ENCODE results near the gene GLDN.

GLDN gene

GRCh38 chr15:51380999-51381806 lies 39.7 kb downstream of the GLDN start:
- Histone ChIP-seq H3K27ac (no peak overlapping the region), H3K4me3 (no peak overlapping the region), H4K20me1 (no peaks in the 10 kb centered on the region), H3K27me3 (no peaks in the 10 kb centered on the region), H3K4me2 (no peak overlapping the region), H3K36me3 (no peaks in the 10 kb centered on the region), H3K9ac (no peak overlapping the region), H3K4me1 (no peaks in the 10 kb centered on the region), H3K9me3 (no peaks in the 10 kb centered on the region)
- no peak for TF ChIP-seq Cebpa-rat (IDR thresholded peaks at IDR 0.05)

GRCh38 chr15:51382787-51383186 lies 41.3 kb downstream of the GLDN start:
- no peak overlapping the region for H3K4me2 ChIP-seq
- H3K4me1 ChIP-seq, result no peaks in the 10 kb centered on the region

GRCh38 chr15:51386029-51386428 lies 44.6 kb downstream of the GLDN start:
- Histone ChIP-seq H4K20me1 (no peaks in the 10 kb centered on the region), H3K27ac (no peak overlapping the region), H3K9me3 (no peaks in the 10 kb centered on the region), H3K27me3 (no peaks in the 10 kb centered on the region), H3K9ac (no peak overlapping the region), H3K4me1 (no peaks in the 10 kb centered on the region), H3K4me2 (no peak overlapping the region), H3K4me3 (no peak overlapping the region), H3K36me3 (no peaks in the 10 kb centered on the region)
- TF ChIP-seq Cebpa-rat (IDR thresholded peaks at IDR 0.05), result no peak

More at GRCh38 chr15:51382787-51383186, 41.3 kb downstream of the GLDN start:
- no peak for TF ChIP-seq Cebpa-rat (IDR thresholded peaks at IDR 0.05)
- Histone ChIP-seq H3K9ac (no peak overlapping the region), H3K27me3 (no peaks in the 10 kb centered on the region), H3K4me3 (no peak overlapping the region), H3K36me3 (no peaks in the 10 kb centered on the region), H3K9me3 (no peaks in the 10 kb centered on the region), H4K20me1 (no peaks in the 10 kb centered on the region), H3K27ac (no peak overlapping the region)

- Histone ChIP-seq H3K4me2 (no peak overlapping the region), H3K27ac (no peak overlapping the region), H3K27me3 (no peaks in the 10 kb centered on the region), H4K20me1 (no peaks in the 10 kb centered on the region), H3K4me3 (no peak overlapping the region), H3K4me1 (no peaks in the 10 kb centered on the region), H3K36me3 (no peaks in the 10 kb centered on the region), H3K9ac (no peak overlapping the region), H3K9me3 (no peaks in the 10 kb centered on the region)
- no peak for TF ChIP-seq Cebpa-rat (IDR thresholded peaks at IDR 0.05)
Observed at GRCh38 chr15:51386486-51386885, 45.0 kb downstream of the GLDN start.

GRCh38 chr15:51386960-51387698 lies 45.7 kb downstream of the GLDN start:
- no peaks in the 10 kb centered on the region for H4K20me1 ChIP-seq
- H3K9me3 ChIP-seq, result no peaks in the 10 kb centered on the region
- no peaks in the 10 kb centered on the region for H3K36me3 ChIP-seq
- H3K4me2 ChIP-seq, result no peak overlapping the region
- no peak overlapping the region for H3K9ac ChIP-seq
- no peak overlapping the region for H3K27ac ChIP-seq
- no peaks in the 10 kb centered on the region for H3K4me1 ChIP-seq
- no peaks in the 10 kb centered on the region for H3K27me3 ChIP-seq
- no peak for TF ChIP-seq Cebpa-rat (IDR thresholded peaks at IDR 0.05)
- H3K4me3 ChIP-seq, result no peak overlapping the region

- Histone ChIP-seq H3K9me3 (no peaks in the 10 kb centered on the region), H3K4me2 (no peak overlapping the region), H3K4me3 (no peak overlapping the region), H3K27ac (no peak overlapping the region), H3K36me3 (no peaks in the 10 kb centered on the region), H4K20me1 (no peaks in the 10 kb centered on the region), H3K9ac (no peak overlapping the region), H3K4me1 (no peaks in the 10 kb centered on the region), H3K27me3 (no peaks in the 10 kb centered on the region)
- TF ChIP-seq Cebpa-rat (IDR thresholded peaks at IDR 0.05), result no peak
Observed at GRCh38 chr15:51387699-51388041, 46.2 kb downstream of the GLDN start.

GRCh38 chr15:51388726-51389125 lies 47.3 kb downstream of the GLDN start:
- no peak overlapping the region for H3K4me3 ChIP-seq
- no peak for TF ChIP-seq Cebpa-rat (IDR thresholded peaks at IDR 0.05)
- no peak overlapping the region for H3K4me2 ChIP-seq
- no peaks in the 10 kb centered on the region for H3K4me1 ChIP-seq
- no peak overlapping the region for H3K27ac ChIP-seq
- no peaks in the 10 kb centered on the region for H3K36me3 ChIP-seq
- H4K20me1 ChIP-seq, result no peaks in the 10 kb centered on the region
- H3K9ac ChIP-seq, result no peak overlapping the region
- H3K27me3 ChIP-seq, result no peaks in the 10 kb centered on the region
- H3K9me3 ChIP-seq, result no peaks in the 10 kb centered on the region

GRCh38 chr15:51390241-51390965 lies 48.9 kb downstream of the GLDN start:
- no peak overlapping the region for H3K4me2 ChIP-seq
- no peaks in the 10 kb centered on the region for H3K9me3 ChIP-seq
- no peak overlapping the region for H3K4me3 ChIP-seq
- TF ChIP-seq Cebpa-rat (IDR thresholded peaks at IDR 0.05), result no peak
- no peak overlapping the region for H3K27ac ChIP-seq
- no peaks in the 10 kb centered on the region for H3K27me3 ChIP-seq
- H3K4me1 ChIP-seq, result no peaks in the 10 kb centered on the region
- H3K9ac ChIP-seq, result no peak overlapping the region
- H3K36me3 ChIP-seq, result no peaks in the 10 kb centered on the region
- H4K20me1 ChIP-seq, result no peaks in the 10 kb centered on the region

- no peaks in the 10 kb centered on the region for H3K36me3 ChIP-seq
- no peak overlapping the region for H3K4me3 ChIP-seq
- H3K27ac ChIP-seq, result no peak overlapping the region
- no peak for TF ChIP-seq Cebpa-rat (IDR thresholded peaks at IDR 0.05)
- H3K4me1 ChIP-seq, result no peaks in the 10 kb centered on the region
- no peak overlapping the region for H3K4me2 ChIP-seq
- no peak overlapping the region for H3K9ac ChIP-seq
- H4K20me1 ChIP-seq, result no peaks in the 10 kb centered on the region
- no peaks in the 10 kb centered on the region for H3K27me3 ChIP-seq
- H3K9me3 ChIP-seq, result no peaks in the 10 kb centered on the region
Observed at GRCh38 chr15:51390966-51391422, 49.5 kb downstream of the GLDN start.

- no peaks in the 10 kb centered on the region for H3K4me1 ChIP-seq
- H3K9me3 ChIP-seq, result no peaks in the 10 kb centered on the region
- no peaks in the 10 kb centered on the region for H3K36me3 ChIP-seq
- H3K27ac ChIP-seq, result no peak overlapping the region
- H4K20me1 ChIP-seq, result no peaks in the 10 kb centered on the region
- H3K4me3 ChIP-seq, result no peak overlapping the region
- no peak overlapping the region for H3K9ac ChIP-seq
- no peak for TF ChIP-seq Cebpa-rat (IDR thresholded peaks at IDR 0.05)
- no peaks in the 10 kb centered on the region for H3K27me3 ChIP-seq
- H3K4me2 ChIP-seq, result no peak overlapping the region
Observed at GRCh38 chr15:51396921-51397320, 55.5 kb downstream of the GLDN start.

All from BLaER1 (cell line).